Astrocyte (in vitro differentiated cells and primary cell): ENCODE results near the gene DNAAF8. TPM values are rescaled to one million over a fixed set of nuclear protein-coding genes. Genes with fewer than 3 reads are reported as not detected.

Experiments
- DNase-seq: peaks from one replicate; pipeline ENCODE4 v3.0.0-alpha.2; 2010; ENCODE audit warnings: low read depth
- FAIRE-seq: peaks from 2 replicates; lab custom pipeline; 2011; peaks lifted over from hg19 to GRCh38; lab: Jason Lieb, UNC
- H2AFZ ChIP-seq: 2 replicates; pipeline ENCODE4 v1.6.0; 2012; ENCODE audit warnings: low read depth, low read length, inconsistent platforms
- H3K27ac ChIP-seq: 2 replicates; pipeline ENCODE4 v1.5.1; 2011; ENCODE audit warnings: low read depth, low read length, inconsistent platforms
- H3K27me3 ChIP-seq: 2 replicates; pipeline ENCODE4 v1.6.0; 2011; ENCODE audit warnings: low read length, inconsistent platforms; ENCODE audit not compliant: insufficient read depth
- H3K36me3 ChIP-seq: 2 replicates; pipeline ENCODE4 v1.5.1; 2011; ENCODE audit warnings: low read length, inconsistent platforms; ENCODE audit not compliant: insufficient read depth
- H3K4me1 ChIP-seq: 2 replicates; pipeline ENCODE4 v1.5.1; 2011; ENCODE audit warnings: low read length, inconsistent platforms; ENCODE audit not compliant: insufficient read depth
- H3K4me2 ChIP-seq: 2 replicates; pipeline ENCODE4 v1.6.0; 2012; ENCODE audit warnings: low read length, inconsistent platforms
- H3K4me3 ChIP-seq: 2 replicates; pipeline ENCODE4 v1.5.1; 2011; ENCODE audit warnings: low read depth, mild to moderate bottlenecking, low read length, inconsistent platforms; ENCODE audit not compliant: insufficient read depth
- H3K79me2 ChIP-seq: 2 replicates; pipeline ENCODE4 v1.6.0; 2012; ENCODE audit warnings: mild to moderate bottlenecking, low read length, inconsistent platforms; ENCODE audit not compliant: insufficient read depth
- H3K9ac ChIP-seq: 2 replicates; pipeline ENCODE4 v1.6.0; 2012; ENCODE audit warnings: mild to moderate bottlenecking, low read length, inconsistent platforms
- H3K9me3 ChIP-seq: 2 replicates; pipeline ENCODE4 v1.5.1; 2012; ENCODE audit warnings: low read depth, mild to moderate bottlenecking, low read length, inconsistent platforms; ENCODE audit not compliant: insufficient read depth
- H4K20me1 ChIP-seq: 2 replicates; pipeline ENCODE4 v1.6.0; 2012; ENCODE audit warnings: low read length, inconsistent platforms; ENCODE audit not compliant: insufficient read depth
- H3K27ac Mint-ChIP-seq: one replicate; pipeline ENCODE4 v1.8.0; 2021; ENCODE audit warnings: mild to moderate bottlenecking, mixed read lengths; ENCODE audit not compliant: unreplicated experiment
- H3K27me3 Mint-ChIP-seq: one replicate; pipeline ENCODE4 v1.8.0; 2021; ENCODE audit warnings: low read depth, mixed read lengths; ENCODE audit not compliant: unreplicated experiment
- H3K36me3 Mint-ChIP-seq: one replicate; pipeline ENCODE4 v1.8.0; 2021; ENCODE audit warnings: low read depth, mixed read lengths; ENCODE audit not compliant: unreplicated experiment
- H3K4me1 Mint-ChIP-seq: one replicate; pipeline ENCODE4 v1.8.0; 2021; ENCODE audit warnings: low read depth, mixed read lengths; ENCODE audit not compliant: unreplicated experiment
- H3K4me3 Mint-ChIP-seq: one replicate; pipeline ENCODE4 v1.8.0; 2021; ENCODE audit warnings: mild to moderate bottlenecking, moderate library complexity, mixed read lengths; ENCODE audit not compliant: unreplicated experiment
- H3K9me3 Mint-ChIP-seq: one replicate; pipeline ENCODE4 v1.8.0; 2021; ENCODE audit warnings: mild to moderate bottlenecking, mixed read lengths; ENCODE audit not compliant: unreplicated experiment
- CTCF ChIP-seq: IDR thresholded peaks from 2 replicates; pipeline ENCODE4 v1.5.1; 2011; ENCODE audit warnings: low read depth, mild to moderate bottlenecking, inconsistent platforms, low read length, moderate library complexity; ENCODE audit not compliant: insufficient read depth
- EZH2 ChIP-seq: IDR thresholded peaks from 2 replicates; pipeline ENCODE4 v1.6.1; 2012; ENCODE audit warnings: mild to moderate bottlenecking, low read length, inconsistent platforms; ENCODE audit not compliant: insufficient read depth
- total RNA-seq: library from RNA; stranded (reverse); gene quantifications from 2 replicates; pipeline ENCODE4 v1.2.1, GENCODE V29; 2021

The DNAAF8 gene
- total RNA-seq, 1 donor from 2014 or later: 2.7 TPM

GRCh38 chr16:4785758-4786433 is 51.6 kb downstream of the DNAAF8 start:
- Histone ChIP-seq H4K20me1 (no peaks in the 10 kb centered on the region), H3K27ac (no peak overlapping the region), H3K27me3 (no peaks in the 10 kb centered on the region), H3K79me2 (no peaks in the 10 kb centered on the region), H3K4me3 (no peak overlapping the region), H2AFZ (no peak overlapping the region), H3K4me2 (no peak overlapping the region), H3K9ac (no peak overlapping the region), H3K4me1 (no peaks in the 10 kb centered on the region), H3K9me3 (no peaks in the 10 kb centered on the region), H3K36me3 (no peaks in the 10 kb centered on the region)
- no peak for DNase-seq
- no peak for FAIRE-seq
- H3K36me3 Mint-ChIP-seq: peaks cover 11% of the 10 kb centered on the region
- peaks cover under 1% of the 10 kb centered on the region for H3K9me3 Mint-ChIP-seq
- no peak overlapping the region for H3K27ac Mint-ChIP-seq
- H3K4me3 Mint-ChIP-seq: no peak overlapping the region
- TF ChIP-seq EZH2: no peak
- no peak for TF ChIP-seq CTCF
- no peaks in the 10 kb centered on the region for H3K4me1 Mint-ChIP-seq
- peaks cover 9% of the 10 kb centered on the region for H3K27me3 Mint-ChIP-seq

- no peaks in the 10 kb centered on the region for H3K36me3 ChIP-seq
- no peak for FAIRE-seq
- H2AFZ ChIP-seq: no peak overlapping the region
- H4K20me1 ChIP-seq: no peaks in the 10 kb centered on the region
- H3K9me3 ChIP-seq: no peaks in the 10 kb centered on the region
- Mint-ChIP-seq H3K9me3 (peaks cover 5% of the 10 kb centered on the region), H3K27me3 (peaks cover 9% of the 10 kb centered on the region), H3K36me3 (peaks cover 11% of the 10 kb centered on the region), H3K4me1 (no peaks in the 10 kb centered on the region), H3K4me3 (no peak overlapping the region), H3K27ac (peak overlapping the region; percentile 53)
- H3K27ac ChIP-seq: no peak overlapping the region
- no peak overlapping the region for H3K9ac ChIP-seq
- no peak overlapping the region for H3K4me2 ChIP-seq
- no peaks in the 10 kb centered on the region for H3K27me3 ChIP-seq
- no peak for TF ChIP-seq EZH2
- H3K79me2 ChIP-seq: no peaks in the 10 kb centered on the region
- no peak overlapping the region for H3K4me3 ChIP-seq
- no peak for DNase-seq
- no peaks in the 10 kb centered on the region for H3K4me1 ChIP-seq
Measured at GRCh38 chr16:4787068-4787467, 52.7 kb downstream of the DNAAF8 start.

GRCh38 chr16:4787627-4788482 is 53.5 kb downstream of the DNAAF8 start, which contains the start of gene SEPTIN12:
Gene SEPTIN12 (minus strand): TSS chr16:4788345. CDS start chr16:4787645, 700 bp downstream.
- no peak for FAIRE-seq
- peaks cover 5% of the 10 kb centered on the region for H3K9me3 Mint-ChIP-seq
- Histone ChIP-seq H3K27me3 (no peaks in the 10 kb centered on the region), H3K27ac (no peak within 1 kb of the TSS), H3K9ac (no peak within 1 kb of the TSS), H3K4me1 (no peaks in the 10 kb centered on the region), H2AFZ (no peak within 1 kb of the TSS), H3K36me3 (no peaks in the 10 kb centered on the region), H3K4me3 (no peak within 1 kb of the TSS), H3K4me2 (no peak within 1 kb of the TSS), H4K20me1 (no peaks in the 10 kb centered on the region), H3K79me2 (no peaks in the 10 kb centered on the region), H3K9me3 (no peaks in the 10 kb centered on the region)
- TF ChIP-seq EZH2 (no peak), CTCF (no peak)
- H3K27ac Mint-ChIP-seq: no peak within 1 kb of the TSS
- DNase-seq: no peak
- peaks cover 11% of the 10 kb centered on the region for H3K36me3 Mint-ChIP-seq
- no peaks in the 10 kb centered on the region for H3K4me1 Mint-ChIP-seq
- no peak within 1 kb of the TSS for H3K4me3 Mint-ChIP-seq
- peaks cover 9% of the 10 kb centered on the region for H3K27me3 Mint-ChIP-seq
